PC-3 (cell line): ENCODE data around the gene RNF114. TPM values are rescaled to one million over a fixed set of nuclear protein-coding genes. Genes with fewer than 3 reads are reported as not detected.

Source experiments
- ATAC-seq: fragments of 200-7000 bp; cut with Tn5 transposase; 2 replicates; pipeline ENCODE4 v1.9.1; 2020; ENCODE audit warnings: mild to moderate bottlenecking, moderate library complexity
- BruUV-seq: library from RNA; stranded (reverse); fragments of 400-500 nt; replicated peaks from 2 replicates; lab custom pipeline; 2021; lab: Mats Ljungman, UMichigan
- CTCF ChIA-PET: fragments of 300-600 bp; sonication (Branson Sonifier 250); formaldehyde crosslinking; loops from one replicate; lab custom pipeline; 2022; ENCODE audit warnings: antibody characterized with exemption; lab: Charles Lee
- POLR2A ChIA-PET: fragments of 300-600 bp; sonication (Branson Sonifier 250); formaldehyde crosslinking; loops from one replicate; lab custom pipeline; 2022; ENCODE audit warnings: antibody characterized with exemption; ENCODE audit not compliant: unreplicated experiment; lab: Charles Lee
- DNase-seq: peaks from one replicate; pipeline ENCODE4 v3.0.0-alpha.2; 2015
- H2AFZ ChIP-seq: fragments of 300-600 bp; sonication (generic); 2 replicates; pipeline ENCODE4 v1.6.0; 2016; ENCODE audit warnings: antibody characterized with exemption, low read length
- H3F3A ChIP-seq: fragments of 300-600 bp; sonication (generic); one replicate; pipeline ENCODE4 v1.6.0; 2017; ENCODE audit warnings: antibody characterized with exemption, low read length, control low read depth, mild to moderate bottlenecking; ENCODE audit not compliant: unreplicated experiment
- H3K27ac ChIP-seq: fragments of 300-600 bp; sonication (generic); 2 replicates; pipeline ENCODE4 v1.5.1; 2016; ENCODE audit warnings: mild to moderate bottlenecking, low read length
- H3K27me3 ChIP-seq: fragments of 300-600 bp; sonication (generic); 2 replicates; pipeline ENCODE4 v1.6.1; 2016; ENCODE audit warnings: low read length, mixed read lengths
- H3K36me3 ChIP-seq: fragments of 300-600 bp; sonication (generic); 2 replicates; pipeline ENCODE4 v1.6.1; 2016; ENCODE audit warnings: low read depth, mixed run types, low read length, mixed read lengths
- H3K4me1 ChIP-seq: fragments of 300-600 bp; sonication (generic); 2 replicates; pipeline ENCODE4 v1.5.1; 2016; ENCODE audit warnings: low read length; ENCODE audit not compliant: insufficient read depth
- H3K4me2 ChIP-seq: fragments of 300-600 bp; sonication (generic); 2 replicates; pipeline ENCODE4 v1.6.0; 2016; ENCODE audit warnings: low read length
- H3K4me3 ChIP-seq: fragments of 300-600 bp; sonication (generic); 2 replicates; pipeline ENCODE4 v1.5.1; 2016; ENCODE audit warnings: mild to moderate bottlenecking, low read length, mixed read lengths
- H3K79me2 ChIP-seq: fragments of 300-600 bp; sonication (generic); 2 replicates; pipeline ENCODE4 v1.6.1; 2017; ENCODE audit warnings: low read length, mixed read lengths
- H3K9ac ChIP-seq: fragments of 300-600 bp; sonication (generic); 2 replicates; pipeline ENCODE4 v1.6.0; 2016; ENCODE audit warnings: mild to moderate bottlenecking, low read length
- H3K9me2 ChIP-seq: fragments of 300-600 bp; sonication (generic); replicated peaks from 2 replicates; pipeline ENCODE4 v1.6.1; 2016; ENCODE audit warnings: mixed run types, low read length, mixed read lengths
- H3K9me3 ChIP-seq: fragments of 300-600 bp; sonication (generic); 2 replicates; pipeline ENCODE4 v1.6.1; 2016; ENCODE audit warnings: low read length, mixed read lengths
- H4K20me1 ChIP-seq: fragments of 300-600 bp; sonication (generic); 2 replicates; pipeline ENCODE4 v1.6.1; 2016; ENCODE audit warnings: low read length, mixed read lengths
- EZH2 ChIP-seq: fragments of 300-600 bp; sonication (generic); IDR thresholded peaks from one replicate; pipeline ENCODE4 v1.6.1; 2017; ENCODE audit warnings: antibody characterized with exemption, mild to moderate bottlenecking, low read length; ENCODE audit not compliant: unreplicated experiment
- EZH2phosphoT487 ChIP-seq: fragments of 300-600 bp; sonication (generic); IDR thresholded peaks from 2 replicates; pipeline ENCODE4 v1.6.1; 2018; ENCODE audit warnings: mild to moderate bottlenecking, antibody characterized with exemption, low read length, borderline replicate concordance
- intact Hi-C: fragments of 100-400 bp; cut with micrococcal nuclease; formaldehyde crosslinking; loops from 2 replicates; pipeline ENCODE4 v1.9.0; 2023
- total RNA-seq: library from RNA; depleted of rRNA; stranded (reverse); fragments of >200 nt; gene quantifications from 2 replicates; pipeline ENCODE4 v1.2.3, GENCODE V29; 2014
- TF ChIP-seq, protein P1 (sequence below): fragments of 300-600 bp; sonication (generic); conservative IDR thresholded peaks from 2 replicates; pipeline ENCODE4 v1.5.1; 2017; ENCODE audit warnings: antibody characterized with exemption, low read depth, mild to moderate bottlenecking, low read length

Gene RNF114
- total RNA-seq, 1 experiment from 2014 or later: 133 TPM

DNA sequence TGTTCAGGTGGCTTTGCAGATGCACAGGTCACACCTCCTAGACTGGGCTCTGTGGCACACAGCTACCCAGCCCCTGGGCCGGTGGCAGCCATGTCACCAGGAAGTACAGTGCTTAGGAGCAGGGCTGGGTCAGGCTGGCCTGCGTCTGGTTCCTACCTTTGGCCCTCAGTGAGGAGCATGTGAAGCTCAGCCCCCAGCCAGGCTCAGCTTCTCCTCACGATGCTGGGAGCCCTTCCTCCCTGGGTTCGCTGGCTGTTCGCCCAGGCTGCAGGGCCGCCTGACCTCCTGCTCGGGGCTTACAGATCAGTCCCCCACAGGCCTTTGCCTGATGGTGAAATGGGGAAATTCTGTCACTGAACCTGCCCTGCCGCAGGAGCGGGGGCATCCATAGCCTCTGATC, 43.9 kb upstream of the RNF114 start:
- H3K36me3 ChIP-seq: no peaks in the 10 kb centered on the region
- POLR2A ChIA-PET: no interaction called here
- H2AFZ ChIP-seq: no peak overlapping the region
- no peaks in the 10 kb centered on the region for H3K79me2 ChIP-seq
- DNase-seq: no peak
- H3K9me3 ChIP-seq: no peaks in the 10 kb centered on the region
- no peak overlapping the region for H3K9ac ChIP-seq
- no peak overlapping the region for H3K4me3 ChIP-seq
- no peaks in the 10 kb centered on the region for H3K9me2 ChIP-seq
- H3K27me3 ChIP-seq: no peaks in the 10 kb centered on the region
- CTCF ChIA-PET: no interaction called here
- intact Hi-C loops: no loop called here
- no TSS peak for BruUV-seq
- ATAC-seq: no peak
- no peak overlapping the region for H3K4me2 ChIP-seq
- no peaks in the 10 kb centered on the region for H4K20me1 ChIP-seq
- no peaks in the 10 kb centered on the region for H3F3A ChIP-seq
- TF ChIP-seq, protein P1, sequence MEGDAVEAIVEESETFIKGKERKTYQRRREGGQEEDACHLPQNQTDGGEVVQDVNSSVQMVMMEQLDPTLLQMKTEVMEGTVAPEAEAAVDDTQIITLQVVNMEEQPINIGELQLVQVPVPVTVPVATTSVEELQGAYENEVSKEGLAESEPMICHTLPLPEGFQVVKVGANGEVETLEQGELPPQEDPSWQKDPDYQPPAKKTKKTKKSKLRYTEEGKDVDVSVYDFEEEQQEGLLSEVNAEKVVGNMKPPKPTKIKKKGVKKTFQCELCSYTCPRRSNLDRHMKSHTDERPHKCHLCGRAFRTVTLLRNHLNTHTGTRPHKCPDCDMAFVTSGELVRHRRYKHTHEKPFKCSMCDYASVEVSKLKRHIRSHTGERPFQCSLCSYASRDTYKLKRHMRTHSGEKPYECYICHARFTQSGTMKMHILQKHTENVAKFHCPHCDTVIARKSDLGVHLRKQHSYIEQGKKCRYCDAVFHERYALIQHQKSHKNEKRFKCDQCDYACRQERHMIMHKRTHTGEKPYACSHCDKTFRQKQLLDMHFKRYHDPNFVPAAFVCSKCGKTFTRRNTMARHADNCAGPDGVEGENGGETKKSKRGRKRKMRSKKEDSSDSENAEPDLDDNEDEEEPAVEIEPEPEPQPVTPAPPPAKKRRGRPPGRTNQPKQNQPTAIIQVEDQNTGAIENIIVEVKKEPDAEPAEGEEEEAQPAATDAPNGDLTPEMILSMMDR: no peak
- TF ChIP-seq EZH2phosphoT487 (no peak), EZH2 (no peak)
- H3K27ac ChIP-seq: no peak overlapping the region
- 0 out of 2 replicates have a peak, but pooled peaks cover 5% of the 10 kb centered on the region for H3K4me1 ChIP-seq

DNA sequence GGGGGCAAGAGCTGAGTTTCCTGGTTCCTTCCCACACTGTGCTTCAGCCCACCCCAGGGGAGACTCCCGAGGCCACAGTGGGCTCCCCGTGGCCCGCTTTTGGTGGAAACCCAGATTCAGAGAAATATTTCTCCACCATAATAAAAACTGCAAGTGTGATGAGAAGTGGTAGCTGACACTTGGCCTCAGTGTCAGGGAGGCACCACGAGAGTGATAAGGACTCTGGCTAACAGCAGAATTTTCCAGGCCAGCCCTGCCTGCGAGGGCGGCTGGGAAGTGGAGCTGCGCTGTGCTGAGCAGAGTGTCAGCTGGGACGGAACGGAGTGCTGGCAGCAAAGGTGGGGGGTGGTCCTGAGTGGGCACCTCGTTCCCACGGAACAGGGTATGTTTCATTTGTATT, 43.4 kb upstream of the RNF114 start:
- ChIA-PET CTCF (no interaction called here), POLR2A (no interaction called here)
- no TSS peak for BruUV-seq
- intact Hi-C loops: no loop called here
- no peaks in the 10 kb centered on the region for H3K9me2 ChIP-seq
- H3K79me2 ChIP-seq: no peaks in the 10 kb centered on the region
- no peak overlapping the region for H2AFZ ChIP-seq
- no peak overlapping the region for H3K27ac ChIP-seq
- H3F3A ChIP-seq: no peaks in the 10 kb centered on the region
- no peak for DNase-seq
- no peaks in the 10 kb centered on the region for H3K36me3 ChIP-seq
- H3K9ac ChIP-seq: no peak overlapping the region
- no peaks in the 10 kb centered on the region for H3K9me3 ChIP-seq
- no peak for TF ChIP-seq EZH2phosphoT487
- no peak for TF ChIP-seq EZH2
- TF ChIP-seq, protein P1: no peak
- H4K20me1 ChIP-seq: no peaks in the 10 kb centered on the region
- no peak for ATAC-seq
- no peak overlapping the region for H3K4me2 ChIP-seq
- H3K4me1 ChIP-seq: 0 out of 2 replicates have a peak, but pooled peaks cover 5% of the 10 kb centered on the region
- no peak overlapping the region for H3K4me3 ChIP-seq
- H3K27me3 ChIP-seq: no peaks in the 10 kb centered on the region

DNA sequence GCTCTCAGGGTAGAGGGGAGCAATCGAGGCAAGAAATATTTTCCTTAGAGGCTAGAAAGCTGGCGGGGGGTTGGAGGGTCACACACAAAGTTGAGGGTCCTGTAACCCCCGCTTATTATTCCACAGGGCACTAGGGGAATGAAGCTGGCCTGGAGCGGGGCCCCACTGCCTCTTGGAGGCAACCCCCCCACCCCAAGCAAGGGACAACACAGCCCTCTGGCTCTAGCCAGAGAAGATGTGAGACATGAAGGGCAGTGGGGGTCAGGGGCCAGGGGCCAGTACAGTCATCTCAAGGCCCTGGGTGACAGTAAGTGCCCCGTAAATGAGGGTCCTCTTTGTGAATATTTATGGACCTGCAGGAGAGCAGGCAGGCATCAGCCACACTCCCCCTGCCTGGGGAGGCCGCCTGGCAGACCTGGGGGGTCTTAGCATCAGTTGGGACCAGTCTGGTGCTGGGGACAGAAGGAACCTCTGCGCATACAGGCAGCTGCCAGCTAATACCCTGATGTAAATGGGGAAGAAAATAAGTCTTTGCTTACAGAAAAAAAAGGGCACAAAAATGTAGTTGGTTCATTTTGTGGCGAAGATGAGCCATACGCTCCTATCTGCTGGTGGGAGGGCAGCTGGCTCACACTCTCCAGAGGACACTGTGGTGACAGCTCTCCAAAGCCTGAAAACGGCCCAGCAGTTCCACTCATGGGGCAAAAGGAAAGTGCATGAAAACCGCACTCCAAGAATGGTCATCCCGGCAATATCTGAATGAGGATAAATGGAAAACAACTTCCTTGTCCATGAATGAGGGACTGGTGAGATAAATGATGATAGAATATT, 42.7 kb upstream of the RNF114 start:
- DNase-seq: no peak
- Histone ChIP-seq H3F3A (no peaks in the 10 kb centered on the region), H3K27ac (no peak overlapping the region), H3K9ac (no peak overlapping the region), H3K9me3 (no peaks in the 10 kb centered on the region), H3K4me2 (no peak overlapping the region), H3K4me3 (no peak overlapping the region), H3K4me1 (0 out of 2 replicates have a peak, but pooled peaks cover 5% of the 10 kb centered on the region), H2AFZ (no peak overlapping the region), H3K27me3 (no peaks in the 10 kb centered on the region), H3K36me3 (no peaks in the 10 kb centered on the region), H4K20me1 (no peaks in the 10 kb centered on the region), H3K79me2 (no peaks in the 10 kb centered on the region), H3K9me2 (no peaks in the 10 kb centered on the region)
- BruUV-seq: no TSS peak
- TF ChIP-seq EZH2 (no peak), EZH2phosphoT487 (no peak)
- TF ChIP-seq, protein P1: no peak
- no peak for ATAC-seq
- CTCF ChIA-PET: no interaction called here
- POLR2A ChIA-PET: no interaction called here
- intact Hi-C loops: no loop called here
